ENCODE measurements around the gene SLC35B2. TPM values are rescaled to one million over a fixed set of nuclear protein-coding genes. Genes with fewer than 3 reads are reported as not detected.

The SLC35B2 gene
- total and polyA plus RNA-seq, 9 of the 15 experiments (the other 6 are each of a cell fraction or from before 2014, with no cell fraction given): 14.5 to 59.1 (median 47.1) TPM

DNA sequence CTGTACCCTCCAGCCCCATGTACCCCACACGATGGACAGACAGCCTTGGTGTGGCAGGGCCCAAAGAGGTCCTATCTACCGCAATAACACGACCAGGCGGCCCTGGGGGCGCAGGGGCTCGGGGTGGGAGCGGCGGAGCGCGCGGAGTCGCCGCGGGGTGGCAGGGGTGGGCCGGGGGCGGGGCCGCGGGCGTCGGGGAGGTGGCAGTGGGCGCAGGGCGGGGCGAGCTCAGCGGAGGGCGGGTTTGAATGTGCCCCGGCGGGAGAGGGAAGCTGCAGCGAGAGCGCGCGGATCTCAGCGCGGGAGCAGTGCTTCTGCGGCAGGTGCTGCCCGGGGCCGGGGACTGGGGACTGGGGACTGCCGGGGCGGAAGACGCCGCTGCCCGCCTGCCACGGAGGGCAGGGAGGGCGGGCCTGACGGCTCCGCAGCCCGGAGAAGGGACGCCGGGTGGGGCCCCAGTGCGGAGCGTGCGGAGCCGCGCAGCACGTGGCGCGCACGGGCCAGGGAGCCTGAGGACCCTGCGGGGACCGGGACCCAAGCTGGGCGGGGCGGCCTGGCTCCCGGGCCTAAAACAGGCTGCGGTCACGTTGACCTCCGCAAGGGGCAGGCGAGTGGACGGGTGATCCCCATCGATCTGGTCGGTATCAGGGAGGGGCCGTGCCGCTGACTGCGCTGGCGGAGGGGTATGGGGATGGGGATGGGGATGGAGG, 33.9 kb downstream of the SLC35B2 start, which contains the start of gene SLC29A1 (continued):
- TF ChIP-seq ATF1 (CRISPR knock-in tag; IDR thresholded peaks at IDR 0.05) (0 out of 2 replicates have a peak, but pooled peaks have one; percentile 18), ATF1 (tag; IDR thresholded peaks at IDR 0.05) (0 out of 2 replicates have a peak, but pooled peaks have one; percentile 16), TEAD4 (IDR thresholded peaks at IDR 0.05; ENCODE audit: low read length) (no peak), TEAD4 (CRISPR knock-in tag; IDR thresholded peaks at IDR 0.05; ENCODE audit: borderline replicate concordance) (peak; percentile 91), NR1H2 (CRISPR knock-in tag; IDR thresholded peaks at IDR 0.05) (no peak), EHMT2 (IDR thresholded peaks at IDR 0.05) (no peak), RCOR1 (IDR thresholded peaks at IDR 0.05; ENCODE audit: borderline replicate concordance in 1 of 2, low read depth in 2 of 2, low read length in 2 of 2) (peak in 1 of 2 experiments; percentile 56; a peak in 1 of 4 replicates), CTBP1 (IDR thresholded peaks at IDR 0.05; ENCODE audit: borderline replicate concordance) (peak; percentile 71), IRF2 (CRISPR knock-in tag; IDR thresholded peaks at IDR 0.05) (0 out of 2 replicates have a peak, but pooled peaks have one; percentile 8), ZC3H8 (IDR thresholded peaks at IDR 0.05) (no peak), NONO (IDR thresholded peaks at IDR 0.05; ENCODE audit: low read depth in 2 of 2, low read length in 1 of 2) (peak in 1 of 2 experiments; percentile 65; a peak in 2 of 4 replicates), PHF8 (IDR thresholded peaks at IDR 0.05; ENCODE audit: borderline replicate concordance, low read length) (peak; percentile 61; the same call in 1 of the 2 replicates), ADNP (tag; IDR thresholded peaks at IDR 0.05) (no peak), VEZF1 (CRISPR knock-in tag; IDR thresholded peaks at IDR 0.05) (peak; percentile 96), SP1 (CRISPR knock-in tag; IDR thresholded peaks at IDR 0.05) (peak; percentile 40), CUX1 (CRISPR knock-in tag; IDR thresholded peaks at IDR 0.05) (0 out of 2 replicates have a peak, but pooled peaks have one; percentile 64), L3MBTL2 (IDR thresholded peaks at IDR 0.05) (peak; percentile 95), ESRRA (IDR thresholded peaks at IDR 0.05; ENCODE audit: borderline replicate concordance, low read depth) (peak; percentile 88; the same call in 1 of the 2 replicates)
- TF ChIP-seq, protein P1, sequence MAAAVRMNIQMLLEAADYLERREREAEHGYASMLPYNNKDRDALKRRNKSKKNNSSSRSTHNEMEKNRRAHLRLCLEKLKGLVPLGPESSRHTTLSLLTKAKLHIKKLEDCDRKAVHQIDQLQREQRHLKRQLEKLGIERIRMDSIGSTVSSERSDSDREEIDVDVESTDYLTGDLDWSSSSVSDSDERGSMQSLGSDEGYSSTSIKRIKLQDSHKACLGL (CRISPR knock-in tag; IDR thresholded peaks at IDR 0.05; ENCODE audit: borderline replicate concordance, poor library complexity, severe bottlenecking): peak; percentile 75
- TF ChIP-seq, protein P2, sequence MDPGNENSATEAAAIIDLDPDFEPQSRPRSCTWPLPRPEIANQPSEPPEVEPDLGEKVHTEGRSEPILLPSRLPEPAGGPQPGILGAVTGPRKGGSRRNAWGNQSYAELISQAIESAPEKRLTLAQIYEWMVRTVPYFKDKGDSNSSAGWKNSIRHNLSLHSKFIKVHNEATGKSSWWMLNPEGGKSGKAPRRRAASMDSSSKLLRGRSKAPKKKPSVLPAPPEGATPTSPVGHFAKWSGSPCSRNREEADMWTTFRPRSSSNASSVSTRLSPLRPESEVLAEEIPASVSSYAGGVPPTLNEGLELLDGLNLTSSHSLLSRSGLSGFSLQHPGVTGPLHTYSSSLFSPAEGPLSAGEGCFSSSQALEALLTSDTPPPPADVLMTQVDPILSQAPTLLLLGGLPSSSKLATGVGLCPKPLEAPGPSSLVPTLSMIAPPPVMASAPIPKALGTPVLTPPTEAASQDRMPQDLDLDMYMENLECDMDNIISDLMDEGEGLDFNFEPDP (CRISPR knock-in tag; IDR thresholded peaks at IDR 0.05): no peak

Data from K562 (cell line).